IPS-11a (cell line): ENCODE results near the gene PCSK5.

Experiments
- H3K4me3 ChIP-seq: one replicate; pipeline ENCODE4 v1.5.1; 2013; ENCODE audit warnings: low read depth, low read length, control low read depth

The PCSK5 gene

DNA sequence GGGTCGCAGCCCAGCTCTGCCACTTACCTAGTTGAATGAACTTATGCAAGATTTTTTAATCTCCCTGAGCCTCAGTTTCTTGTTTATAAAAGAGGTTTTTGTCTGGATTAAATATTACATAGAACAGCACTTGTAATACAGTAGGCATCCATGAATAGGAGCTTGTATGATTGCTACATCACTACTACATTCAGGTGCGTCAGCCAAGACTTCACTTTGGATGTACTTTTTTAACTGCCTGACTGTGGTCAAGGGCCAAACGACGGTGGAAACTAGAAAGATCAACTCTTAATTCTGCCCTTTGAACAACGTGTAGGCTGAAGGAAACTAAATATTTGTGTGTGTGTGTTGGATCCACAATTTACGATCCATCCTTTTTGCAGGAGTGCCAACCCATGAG is 330.9 kb downstream of the PCSK5 start:
- no peak overlapping the region for H3K4me3 ChIP-seq

DNA sequence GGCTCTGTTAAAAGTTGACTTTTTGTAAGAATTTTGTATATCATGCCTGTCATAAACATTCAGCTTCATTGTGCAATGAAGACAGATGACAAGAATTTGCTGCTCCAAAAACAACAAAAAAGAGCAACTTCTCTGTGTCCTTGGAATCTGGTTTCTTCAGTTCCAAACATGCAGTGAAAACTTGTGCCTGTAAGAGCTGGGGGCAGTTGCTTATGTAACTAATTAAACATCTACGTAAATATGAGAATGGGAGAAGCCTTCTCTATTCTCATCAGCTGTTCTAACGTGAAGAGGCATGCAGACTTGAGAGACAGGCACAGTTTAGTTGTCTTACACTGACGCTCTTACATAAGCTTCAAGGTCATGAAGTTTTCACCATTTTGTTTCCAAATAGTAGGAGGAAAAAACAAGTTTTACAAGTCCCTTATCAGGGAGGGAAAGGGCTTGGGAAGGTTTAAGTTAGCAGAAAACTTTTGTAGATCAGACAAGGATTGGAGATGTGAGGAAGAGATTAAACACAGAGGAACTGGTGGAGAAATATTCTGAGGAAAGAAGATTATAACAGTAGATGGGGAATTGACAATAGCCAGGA is 333.4 kb downstream of the PCSK5 start:
- H3K4me3 ChIP-seq, result no peak overlapping the region

DNA sequence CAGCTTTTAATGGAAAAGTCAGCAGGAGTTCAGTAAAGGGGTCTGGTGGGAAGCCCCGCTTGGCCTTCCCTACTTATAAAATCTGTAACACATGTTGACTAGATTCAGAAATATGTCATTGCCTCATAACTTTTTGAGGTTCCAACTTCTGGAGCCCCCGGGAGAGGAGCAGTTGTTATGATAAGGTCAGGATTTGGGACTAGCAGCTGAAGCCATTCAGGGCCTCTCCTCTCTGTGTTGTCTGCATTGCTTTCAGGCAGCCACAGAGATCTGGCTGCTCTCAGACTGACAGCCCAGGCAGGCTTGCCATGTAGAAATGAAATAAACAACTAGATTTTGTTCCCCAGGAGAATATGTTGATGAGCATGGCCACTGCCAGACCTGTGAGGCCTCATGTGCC is 336.7 kb downstream of the PCSK5 start:
- no peak overlapping the region for H3K4me3 ChIP-seq

DNA sequence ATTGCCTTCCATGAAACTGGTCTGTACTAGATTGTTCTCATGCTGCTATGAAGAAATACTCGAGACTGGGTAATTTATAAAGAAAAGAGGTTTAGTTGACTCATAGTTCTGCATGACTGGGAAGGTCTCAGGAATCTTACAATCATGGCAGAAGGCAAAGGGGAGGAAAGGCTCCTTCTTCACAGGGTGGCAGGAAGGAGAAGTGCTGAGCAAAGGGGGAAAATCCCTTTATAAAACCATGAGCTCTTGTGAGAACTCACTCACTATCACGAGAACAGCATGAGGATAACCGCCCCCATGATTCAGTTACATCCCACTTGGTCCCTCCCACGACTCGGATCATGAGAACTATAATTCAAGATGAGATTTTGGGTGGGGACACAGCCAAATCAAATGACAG is 340.5 kb downstream of the PCSK5 start:
- no peak overlapping the region for H3K4me3 ChIP-seq

DNA sequence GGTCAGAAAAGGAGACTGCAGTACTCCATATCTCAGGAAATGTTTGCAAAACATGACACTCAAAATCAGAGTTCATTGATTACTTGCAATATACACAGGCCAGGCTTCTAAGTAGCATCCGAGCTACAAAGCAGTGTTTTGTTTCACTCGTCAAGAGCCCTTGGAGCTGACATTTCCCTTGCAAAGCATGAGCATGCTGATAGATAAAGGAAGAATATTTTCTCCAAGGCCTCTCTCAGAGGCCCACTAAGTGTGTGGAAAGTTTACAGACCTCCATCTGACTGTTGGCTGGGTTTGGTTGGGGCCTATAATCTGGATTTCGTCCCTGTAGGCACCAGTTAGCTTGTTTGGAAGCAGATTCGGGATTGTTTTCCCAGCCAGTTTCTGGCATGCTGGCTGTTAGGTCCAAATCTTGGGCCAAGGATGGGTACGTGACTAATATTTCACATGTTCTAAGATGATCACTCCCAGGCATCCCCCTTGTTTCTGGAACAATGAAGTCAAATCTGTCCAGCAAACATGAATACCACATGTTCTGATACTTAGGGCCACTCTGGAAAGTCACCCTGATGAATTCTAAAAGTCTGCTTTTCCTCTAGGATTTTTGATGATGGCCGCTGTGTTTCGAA is 342.5 kb downstream of the PCSK5 start:
- H3K4me3 ChIP-seq, result no peak overlapping the region

DNA sequence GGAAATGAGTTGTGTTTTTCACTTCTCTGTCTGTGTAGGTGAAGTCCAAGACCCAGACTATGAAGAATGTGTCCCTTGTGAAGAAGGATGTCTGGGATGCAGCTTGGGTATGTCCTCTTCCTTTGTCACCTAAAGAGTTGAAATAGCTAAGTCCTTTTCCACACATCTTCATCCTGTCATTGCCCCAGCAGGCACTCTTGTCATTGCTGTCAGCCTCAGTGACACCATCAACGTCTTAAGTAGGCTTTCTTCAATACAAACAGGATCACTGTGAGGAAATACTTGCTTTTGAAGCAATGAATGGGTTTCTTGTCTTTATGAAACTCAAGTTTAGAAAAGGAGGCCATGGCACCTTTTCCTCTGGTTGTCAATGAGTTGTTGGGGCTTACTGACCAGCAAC is 350.1 kb downstream of the PCSK5 start:
- no peak overlapping the region for H3K4me3 ChIP-seq

DNA sequence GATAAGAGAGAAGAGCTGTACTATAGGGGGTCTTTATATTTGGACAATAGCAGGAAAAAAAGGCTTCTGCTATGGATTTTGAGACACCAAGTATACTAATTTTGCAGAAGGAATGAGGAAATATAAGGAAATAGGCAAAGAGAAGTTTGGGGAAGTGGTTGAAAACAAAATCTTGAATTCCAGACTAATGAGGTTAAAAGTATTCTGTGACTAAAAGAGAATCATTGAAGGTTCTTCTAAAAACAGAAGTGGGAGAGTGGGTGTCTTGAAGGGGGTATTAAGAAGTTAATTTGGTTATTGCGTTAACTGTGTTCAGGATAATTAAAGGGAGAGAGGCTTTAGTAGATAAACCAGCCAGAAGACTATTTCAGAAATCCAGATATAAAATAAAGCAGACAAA is 355.0 kb downstream of the PCSK5 start:
- H3K4me3 ChIP-seq, result no peak overlapping the region

DNA sequence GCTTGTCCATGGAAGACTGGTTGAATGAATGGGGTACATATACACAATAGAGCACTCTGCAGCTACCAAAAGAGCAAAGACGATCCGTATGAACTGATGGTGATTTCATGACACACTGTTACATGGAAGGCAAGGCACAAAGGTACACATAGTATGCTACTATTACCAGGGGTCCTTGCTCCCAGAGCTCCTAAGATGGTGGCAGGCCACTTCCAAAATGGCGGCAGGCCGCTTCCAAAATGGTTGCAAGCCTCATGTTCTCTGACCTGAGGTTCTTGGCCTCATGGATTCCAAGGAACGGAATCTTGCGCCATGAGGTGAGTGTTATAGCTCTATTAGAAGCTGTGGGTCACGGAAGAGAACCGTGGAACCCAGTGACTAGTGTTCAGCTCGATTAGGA is 356.2 kb downstream of the PCSK5 start:
- H3K4me3 ChIP-seq, result no peak overlapping the region

DNA sequence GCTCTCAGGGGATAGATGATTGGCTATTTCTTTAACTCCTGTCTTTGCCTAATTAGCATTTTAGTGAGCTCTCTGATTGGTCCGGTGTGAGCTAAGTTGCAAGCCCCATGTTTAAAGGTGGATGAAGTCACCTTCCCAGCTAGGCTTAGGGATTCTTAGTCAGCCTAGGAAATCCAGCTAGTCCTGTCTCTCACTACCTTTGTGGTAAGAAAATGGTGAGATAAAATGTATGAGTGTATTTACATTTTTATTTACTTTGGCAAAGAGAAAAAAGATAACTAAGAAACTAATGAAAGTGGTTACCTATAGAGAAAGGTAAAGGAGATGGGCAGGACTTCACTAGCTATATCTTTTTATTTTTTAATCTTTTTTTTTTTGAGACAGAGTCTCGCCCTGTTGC is 357.0 kb downstream of the PCSK5 start:
- H3K4me3 ChIP-seq, result no peak overlapping the region

DNA sequence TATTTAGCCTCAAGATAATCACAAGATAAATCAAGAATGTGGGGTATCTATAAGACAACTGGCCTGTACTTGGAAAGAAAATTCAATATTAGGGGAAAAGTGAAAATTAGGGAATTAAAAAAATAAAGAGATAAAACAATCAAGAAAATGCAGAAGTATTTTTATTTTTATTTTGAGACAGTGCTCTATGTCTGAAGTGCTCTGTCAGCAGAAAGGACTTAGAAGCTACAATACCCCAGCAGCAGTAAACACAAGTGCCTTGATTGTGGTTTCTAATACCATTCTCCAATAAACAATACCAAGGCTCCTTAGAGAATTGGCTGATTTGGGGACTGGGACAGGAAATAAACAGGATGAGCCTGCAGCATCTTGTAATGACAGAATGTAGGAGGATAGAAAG is 358.8 kb downstream of the PCSK5 start:
- H3K4me3 ChIP-seq, result no peak overlapping the region

DNA sequence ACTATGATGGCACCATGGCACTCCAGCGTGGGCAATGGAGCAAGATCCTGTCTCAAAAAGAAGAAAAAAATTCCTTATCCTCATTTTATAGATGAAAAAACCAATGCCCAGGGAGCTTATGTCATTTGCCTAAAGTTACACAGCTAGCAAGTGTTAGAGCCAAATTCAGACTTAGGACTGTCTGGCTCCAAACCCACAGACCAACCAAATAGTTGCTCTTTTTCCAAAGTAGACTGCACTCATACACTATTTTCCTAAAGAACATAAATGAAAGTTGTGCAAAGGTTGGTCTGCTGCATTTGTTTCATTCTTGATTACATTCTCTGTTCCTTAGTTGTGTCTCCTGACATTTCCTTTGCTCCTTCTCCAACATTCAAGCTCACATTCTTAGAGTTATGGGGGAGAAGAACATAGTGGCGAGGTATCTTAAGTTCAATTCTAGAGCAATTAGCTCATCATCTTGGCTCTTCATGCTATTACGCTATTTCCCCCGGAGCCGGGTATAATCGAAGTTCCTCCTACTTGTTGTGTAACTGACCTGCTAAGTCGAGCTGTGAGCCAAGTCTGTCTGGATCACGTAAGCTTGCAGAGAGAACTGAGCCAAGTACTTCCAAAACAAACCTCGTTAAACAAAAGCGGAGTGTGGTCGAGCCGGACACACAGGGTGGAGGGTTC is 365.4 kb downstream of the PCSK5 start:
- H3K4me3 ChIP-seq, result no peak overlapping the region

DNA sequence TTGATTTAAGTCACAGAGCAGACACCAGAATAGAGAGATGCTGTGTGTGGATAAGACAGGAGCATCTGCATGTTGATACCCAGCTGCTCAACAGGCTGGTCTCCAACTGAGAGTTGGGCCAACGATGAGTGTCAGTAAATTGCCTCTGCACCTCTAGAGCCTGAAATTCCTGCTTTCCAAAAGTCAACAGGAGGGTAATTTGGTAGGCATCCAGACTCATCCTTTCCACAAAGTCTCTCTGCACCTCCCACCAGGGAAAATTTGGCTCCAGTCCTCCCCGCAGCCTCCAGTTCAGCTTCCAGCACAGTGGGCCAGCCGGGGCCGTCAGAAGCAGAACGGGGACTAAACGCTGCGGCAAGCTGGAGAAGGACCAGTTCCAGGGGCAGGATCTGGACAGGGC is 366.8 kb downstream of the PCSK5 start:
- H3K4me3 ChIP-seq, result no peak overlapping the region

DNA sequence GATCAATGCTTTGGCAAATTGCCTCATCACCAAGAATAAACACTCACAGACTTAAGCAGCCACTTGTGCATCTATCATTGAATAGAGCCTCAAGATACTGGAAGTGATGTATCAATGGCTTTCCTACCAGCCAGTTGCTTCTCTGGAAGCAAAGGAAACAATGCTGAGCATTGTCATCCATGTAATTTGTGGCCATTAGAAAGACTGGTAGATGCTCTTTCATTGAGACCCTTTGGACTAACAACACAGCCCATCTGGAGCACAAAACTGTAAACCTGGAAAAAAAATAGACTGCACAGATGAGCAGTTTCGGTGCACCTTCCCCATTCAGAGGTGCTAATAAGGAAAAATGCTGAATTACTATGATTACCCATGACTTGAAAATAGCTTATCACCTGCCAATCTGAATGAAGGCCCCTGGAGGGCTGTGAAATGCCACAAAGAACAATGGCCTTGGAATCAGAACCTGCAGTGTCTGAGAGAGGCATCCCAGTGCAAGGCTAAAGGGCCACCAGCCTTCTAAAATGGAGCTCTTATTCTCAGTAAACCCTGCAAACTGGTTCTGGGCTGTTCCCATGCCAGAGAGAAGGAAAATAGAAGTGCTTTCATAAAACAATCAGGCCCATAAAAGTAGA is 376.3 kb downstream of the PCSK5 start:
- H3K4me3 ChIP-seq, result no peak overlapping the region

DNA sequence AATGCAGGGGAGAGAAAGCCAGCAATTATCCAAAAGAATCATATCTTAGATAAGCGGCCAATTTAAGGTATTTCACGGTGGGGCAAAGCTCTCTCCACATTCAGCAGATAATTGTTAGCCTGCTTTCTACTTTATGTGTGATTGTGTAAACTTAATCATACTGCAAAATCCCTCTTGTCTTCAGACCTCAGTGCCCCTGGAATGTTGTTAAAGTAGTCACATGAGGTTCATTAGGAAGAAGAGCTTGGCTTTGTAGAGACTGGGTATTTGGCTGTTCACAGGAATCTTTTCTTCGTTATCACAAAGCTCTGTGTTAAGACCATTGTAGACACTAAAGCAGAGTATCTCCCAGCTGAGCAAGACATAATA is 376.8 kb downstream of the PCSK5 start:
- no peak overlapping the region for H3K4me3 ChIP-seq

DNA sequence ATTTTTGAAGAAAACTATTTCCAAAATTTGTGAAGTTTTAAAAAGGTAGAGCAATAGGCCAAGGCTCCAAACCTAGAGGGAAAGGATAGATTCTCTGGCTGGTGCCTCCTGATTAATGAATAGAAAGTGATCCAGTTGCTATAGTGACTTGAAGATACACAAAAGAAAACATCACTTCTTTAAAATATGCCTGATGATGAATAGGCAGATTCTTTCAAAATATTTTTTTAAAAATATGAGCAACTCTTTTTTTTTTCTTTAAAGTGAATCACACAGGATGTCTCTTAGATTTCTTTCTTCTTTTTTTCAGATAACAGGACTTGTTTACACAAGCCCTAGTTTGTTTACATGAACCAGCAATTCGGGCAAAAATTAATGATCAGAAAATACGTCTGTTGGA is 379.3 kb downstream of the PCSK5 start:
- no peak overlapping the region for H3K4me3 ChIP-seq

DNA sequence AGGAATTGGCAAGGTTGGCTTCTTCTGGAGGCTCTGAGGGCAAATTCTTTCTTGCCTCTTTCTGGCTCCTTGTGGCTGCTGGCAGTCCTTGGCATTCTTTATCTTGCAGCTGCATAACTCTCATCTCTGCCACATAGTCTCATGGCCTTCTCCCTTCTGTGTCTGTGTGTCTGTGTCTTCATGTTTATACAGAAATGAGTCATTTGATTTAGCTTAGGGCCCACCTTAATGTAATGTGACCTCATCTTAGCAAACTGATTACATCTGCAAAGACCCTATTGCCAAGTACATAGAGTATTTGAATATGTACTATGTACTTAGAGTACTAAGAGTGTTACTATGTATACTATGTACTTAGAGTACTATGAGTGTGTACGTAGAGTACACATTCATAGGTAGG is 381.3 kb downstream of the PCSK5 start:
- no peak overlapping the region for H3K4me3 ChIP-seq

DNA sequence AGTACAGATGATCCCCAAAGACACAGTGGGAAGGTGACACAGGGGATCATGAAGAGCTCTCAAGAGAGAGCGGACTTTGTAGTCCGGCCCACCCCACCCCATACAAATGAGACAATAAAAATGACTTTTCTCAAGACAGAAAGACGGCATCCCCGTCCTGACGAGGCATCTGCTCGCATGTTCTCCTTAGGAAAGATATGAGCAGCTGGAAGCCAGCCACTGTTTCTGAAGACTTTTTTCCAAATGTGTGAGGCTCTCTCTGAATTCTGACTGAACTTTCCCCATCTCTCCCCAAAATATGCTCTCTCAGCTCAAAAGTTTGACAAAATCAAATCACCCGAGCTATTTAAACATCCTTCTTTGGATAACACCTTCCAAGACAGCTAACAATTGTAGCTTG is 398.6 kb downstream of the PCSK5 start:
- no peak overlapping the region for H3K4me3 ChIP-seq

DNA sequence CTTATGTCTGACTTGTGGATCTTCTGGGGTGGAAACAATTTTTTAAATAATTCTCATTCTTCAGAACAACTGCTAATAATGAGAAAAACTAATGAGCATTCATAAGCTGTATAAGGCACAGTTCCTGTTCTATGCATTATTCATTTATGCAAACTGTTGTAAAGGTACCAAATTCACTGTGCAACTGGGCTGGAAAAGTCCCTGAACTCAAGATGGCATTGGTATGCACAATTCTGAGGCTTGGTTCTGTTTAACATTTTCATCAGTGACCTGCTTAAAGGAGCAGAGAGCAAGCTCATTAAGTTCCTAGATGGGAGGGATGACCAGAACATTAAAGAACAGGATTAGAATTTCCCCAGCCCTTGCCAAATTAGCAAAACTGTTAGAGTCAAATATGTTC is 399.2 kb downstream of the PCSK5 start:
- no peak overlapping the region for H3K4me3 ChIP-seq

DNA sequence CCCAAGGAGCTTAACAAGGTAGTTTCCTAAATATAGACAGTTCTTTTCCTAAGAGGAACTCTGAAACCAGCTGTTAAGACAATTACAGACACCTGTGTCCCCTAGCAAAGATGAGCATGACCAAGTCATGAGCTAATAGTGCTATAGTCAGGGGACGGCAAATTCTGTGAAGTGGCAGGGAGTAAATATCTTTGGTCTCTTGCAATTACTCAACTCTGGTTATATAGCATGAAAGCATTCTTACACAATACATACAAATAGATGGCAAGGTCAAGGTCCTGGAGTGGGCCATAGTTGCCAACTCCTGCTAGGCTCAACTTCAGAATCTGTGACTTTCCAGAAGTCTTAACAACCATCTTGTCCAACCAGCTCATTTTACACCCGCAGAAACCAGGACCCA is 400.1 kb downstream of the PCSK5 start:
- no peak overlapping the region for H3K4me3 ChIP-seq

DNA sequence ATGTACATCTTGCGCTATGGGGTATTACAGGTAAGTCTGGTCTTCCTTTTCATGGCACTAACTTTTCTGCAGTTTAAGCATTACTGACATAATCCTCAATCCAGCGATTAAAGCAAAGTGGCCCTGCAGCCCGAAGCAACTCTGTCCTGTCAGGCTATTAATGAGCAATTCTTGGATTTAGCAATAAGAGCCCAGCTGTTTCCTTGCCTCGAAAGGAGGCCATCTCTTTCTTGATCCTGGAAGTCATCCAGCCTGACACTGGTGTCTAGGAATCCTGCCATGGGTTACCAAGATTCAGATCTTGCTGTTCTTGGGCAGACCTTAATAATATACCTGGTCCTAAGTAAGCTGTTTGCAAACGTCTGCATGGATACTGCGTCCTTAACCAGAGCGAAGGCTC is 401.8 kb downstream of the PCSK5 start:
- no peak overlapping the region for H3K4me3 ChIP-seq

DNA sequence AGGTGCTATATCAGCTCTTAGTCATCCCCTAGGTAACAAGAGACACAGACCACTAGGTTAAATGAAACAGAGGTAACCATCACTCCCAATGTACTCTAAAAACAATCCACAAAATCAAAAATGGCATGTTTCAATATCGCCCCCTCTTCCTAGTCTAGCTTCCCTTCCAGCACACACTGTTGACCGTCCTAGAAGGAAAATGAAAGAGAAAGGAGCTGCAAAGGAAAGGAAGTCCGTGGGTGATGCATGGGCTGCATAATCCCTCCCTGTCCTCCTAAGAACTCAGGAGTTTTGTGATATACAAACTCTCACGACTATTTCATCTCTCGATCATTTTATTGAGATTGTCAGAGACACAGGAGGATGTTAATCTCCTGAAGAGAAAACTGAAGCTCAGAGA is 402.2 kb downstream of the PCSK5 start:
- no peak overlapping the region for H3K4me3 ChIP-seq

DNA sequence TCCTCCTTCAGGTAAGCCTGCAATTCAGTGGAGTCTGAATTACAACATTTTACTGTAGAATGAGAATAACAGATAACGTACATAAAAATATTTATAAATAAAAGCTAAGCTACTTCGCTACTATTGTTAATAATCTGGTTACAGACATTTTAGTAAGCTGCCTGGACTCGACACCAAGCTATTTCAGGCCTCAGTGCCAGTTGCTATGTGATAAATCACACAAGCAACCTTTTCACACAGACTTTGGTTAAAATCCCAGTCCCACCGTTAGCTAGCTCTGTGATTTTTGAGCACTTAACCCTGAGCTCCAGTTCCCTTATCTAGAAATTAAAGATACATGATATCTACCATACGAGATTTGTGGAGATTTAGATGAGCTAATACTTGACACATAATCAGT is 403.8 kb downstream of the PCSK5 start:
- no peak overlapping the region for H3K4me3 ChIP-seq
